ENCODE results near the gene ZNF566. TPM values are rescaled to one million over a fixed set of nuclear protein-coding genes. Genes with fewer than 3 reads are reported as not detected.

ZNF566 gene
- total and polyA plus RNA-seq, 2 of the 4 experiments (the other 2 are of a cell fraction): 3.0 to 4.8 TPM

- H3K4ac ChIP-seq (ENCODE audit: low read depth, low read length): no peak overlapping the region
- H3K9me3 ChIP-seq (ENCODE audit: control insufficient read depth, insufficient read depth, low read length): peaks cover 47% of the 10 kb centered on the region
- no peaks in the 10 kb centered on the region for H4K20me1 ChIP-seq (ENCODE audit: insufficient read depth, low read length)
- H2AK5ac ChIP-seq (ENCODE audit: low read depth, low read length): no peak overlapping the region
- DNase-seq (no peak), ATAC-seq (ENCODE audit: low read depth) (no peak)
- intact Hi-C loops (cut with micrococcal nuclease): no loop called here
- no TSS peak for BruUV-seq (replicated peaks)
- H3K9me1 ChIP-seq (ENCODE audit: insufficient read depth, low read length): no peaks in the 10 kb centered on the region
- no peak overlapping the region for H3K27ac ChIP-seq (ENCODE audit: insufficient read depth, low read length)
- POLR2A ChIA-PET (ENCODE audit: unreplicated experiment): no interaction called here
- H3K4me2 ChIP-seq (ENCODE audit: low read depth, low read length): no peak overlapping the region
- H3K9ac ChIP-seq (ENCODE audit: low read depth, low read length): no peak overlapping the region
- H3K18ac ChIP-seq (ENCODE audit: low read depth, low read length): no peak overlapping the region
- H2BK120ac ChIP-seq (ENCODE audit: low read depth, low read length): no peak overlapping the region
- H2AK9ac ChIP-seq (replicated peaks; ENCODE audit: low read depth, low read length, poor library complexity): no peak overlapping the region
- no peak overlapping the region for H3K14ac ChIP-seq (replicated peaks; ENCODE audit: low read depth, low read length)
- H3K4me1 ChIP-seq (ENCODE audit: control insufficient read depth, insufficient read depth, low read length): no peaks in the 10 kb centered on the region
- H3K4me3 ChIP-seq (ENCODE audit: insufficient read depth, low read depth, low read length): no peak overlapping the region
- no CpG with 5 or more reads among the region's 3 CpGs for WGBS, 2 experiments (ENCODE audit: extremely low coverage in 2 of 2, insufficient read length in 1 of 2)
- H2BK5ac ChIP-seq (ENCODE audit: low read depth, low read length, poor library complexity, severe bottlenecking): no peak overlapping the region
- in situ Hi-C loops (cut with MboI; ENCODE audit: low sequenced_read_pairs): no loop called here
- H3K36me3 ChIP-seq (ENCODE audit: control insufficient read depth, insufficient read depth, low read length): peaks cover 3% of the 10 kb centered on the region; the same call in 1 of the 2 replicates
- TF ChIP-seq CHD1 (IDR thresholded peaks at IDR 0.05; ENCODE audit: low read depth, low read length) (no peak), MXI1 (IDR thresholded peaks at IDR 0.05; ENCODE audit: borderline replicate concordance, low read depth, low read length) (no peak), RAD21 (IDR thresholded peaks at IDR 0.05; ENCODE audit: low read length) (no peak), CEBPB (IDR thresholded peaks at IDR 0.05; ENCODE audit: low read depth, low read length) (no peak)
- dilution Hi-C loops (cut with HindIII; ENCODE audit: low sequenced_read_pairs, unreplicated experiment): no loop called here
- H3K79me1 ChIP-seq (ENCODE audit: low read depth in 1 of 2, low read length in 2 of 2): no peaks in the 10 kb centered on the region; a peak in 1 of 4 replicates
- H4K91ac ChIP-seq (ENCODE audit: insufficient read depth, low read depth, low read length): no peak overlapping the region
- no peak overlapping the region for H4K8ac ChIP-seq (ENCODE audit: low read depth in 2 of 2, low read length in 2 of 2)
- no peak overlapping the region for H4K5ac ChIP-seq (ENCODE audit: low read depth, low read length)
- no peak overlapping the region for H2AFZ ChIP-seq (replicated peaks; ENCODE audit: low read length, poor library complexity)
- H2BK20ac ChIP-seq (ENCODE audit: low read depth, low read length): no peak overlapping the region
- H3K27me3 ChIP-seq (ENCODE audit: control insufficient read depth, insufficient read depth, low read length): no peaks in the 10 kb centered on the region
- H3K23ac ChIP-seq (ENCODE audit: low read depth, low read length): no peak overlapping the region
- no peak overlapping the region for H3K56ac ChIP-seq (ENCODE audit: extremely low read depth, insufficient read depth, low read length)
- no peak overlapping the region for H2BK15ac ChIP-seq (ENCODE audit: low read depth, low read length)
- CTCF ChIA-PET: no interaction called here
Observed at GRCh38 chr19:36508325-36508724, 19.0 kb upstream of the ZNF566 start.

All from IMR-90 (cell line).